GM18870 (cell line): Measurements from ENCODE around the gene SYT3.
"Not testable (repeated sequence)": the region's sequence is repeated elsewhere in the genome, so short reads cannot be mapped to it uniquely, and the experiment has no call there.

Experiments used
- ATAC-seq: cut with Tn5 transposase; IDR thresholded peaks from one replicate; pipeline ENCODE4 v1.9.1; 2021; ENCODE audit warnings: moderate library complexity; ENCODE audit not compliant: unreplicated experiment

The SYT3 gene

GRCh38 chr19:50636317-50637085 is 3.2 kb downstream of the SYT3 start:
- no peak for ATAC-seq

DNA sequence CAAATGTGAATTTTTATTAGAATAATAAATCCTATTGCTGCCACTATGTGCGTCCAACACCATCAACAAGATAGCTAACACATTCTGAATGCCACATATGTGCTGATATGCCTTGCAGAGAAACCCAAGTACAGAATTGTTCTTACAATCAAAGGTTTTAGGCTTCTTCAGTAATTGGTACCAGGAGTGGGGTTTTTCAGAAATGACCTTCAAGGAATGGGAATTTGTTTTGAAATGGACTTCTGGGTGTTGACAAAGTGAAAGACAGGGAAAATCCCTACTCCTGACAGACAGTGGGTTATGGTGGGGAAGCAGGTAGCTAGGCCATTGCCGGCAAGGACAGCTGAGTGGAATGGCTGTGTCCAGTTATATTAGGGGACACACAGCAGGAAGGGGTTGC is 5.7 kb downstream of the SYT3 start:
- ATAC-seq = no peak

DNA sequence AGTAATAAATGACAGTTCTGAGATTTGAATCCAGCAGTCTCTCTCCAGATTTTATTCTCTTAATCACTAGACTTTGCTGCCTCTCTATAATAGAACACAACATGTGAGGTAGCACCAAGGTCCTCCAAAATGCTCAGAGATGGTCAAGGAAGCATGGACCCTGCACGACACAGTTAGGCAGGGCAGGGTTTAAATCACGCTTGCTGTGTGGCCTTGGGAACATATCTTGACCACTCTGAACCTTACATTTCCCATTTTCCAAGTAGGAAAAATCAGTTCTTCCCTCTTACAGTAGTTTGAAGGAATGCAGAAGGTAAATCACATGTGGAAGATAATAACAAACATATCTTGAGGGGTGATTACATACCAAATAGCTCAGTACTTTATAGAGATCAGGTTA is 6.3 kb downstream of the SYT3 start:
- no peak for ATAC-seq

- no peak for ATAC-seq
Measured at GRCh38 chr19:50632151-50632835, 7.4 kb downstream of the SYT3 start.

- no peak for ATAC-seq
Measured at GRCh38 chr19:50629801-50630200, 9.9 kb downstream of the SYT3 start.

DNA sequence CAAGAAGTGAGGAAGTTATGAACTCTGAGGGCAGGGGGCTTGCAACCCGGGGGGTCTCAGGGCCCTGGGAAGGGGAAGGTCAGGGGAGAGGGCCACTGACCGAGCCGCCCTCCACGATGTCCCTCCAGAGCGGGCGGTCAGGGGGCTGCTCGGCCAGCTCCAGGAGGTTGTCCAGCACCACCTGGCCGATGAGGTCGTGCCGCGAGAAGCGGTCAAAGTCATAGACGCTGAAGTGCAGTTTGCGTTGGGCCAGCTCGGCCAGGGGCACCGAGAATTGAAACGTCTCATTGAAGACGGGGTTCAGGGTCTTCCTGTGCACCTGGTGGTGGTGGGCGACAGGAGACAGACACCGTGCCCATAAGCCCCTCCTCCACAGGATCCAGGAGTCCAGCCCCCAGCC is 10.5 kb downstream of the SYT3 start:
- no peak for ATAC-seq

- no peak for ATAC-seq
Measured at GRCh38 chr19:50628551-50628950, 11.1 kb downstream of the SYT3 start.

- ATAC-seq = no peak
Measured at GRCh38 chr19:50628146-50628545, 11.5 kb downstream of the SYT3 start.

- ATAC-seq = no peak
Measured at GRCh38 chr19:50626795-50627194, 12.9 kb downstream of the SYT3 start.

- no peak for ATAC-seq
Measured at GRCh38 chr19:50626011-50626410, 13.7 kb downstream of the SYT3 start.

- ATAC-seq = no peak
Measured at GRCh38 chr19:50624949-50625600, 14.6 kb downstream of the SYT3 start.

- not testable (repeated sequence) for ATAC-seq
Measured at GRCh38 chr19:50620394-50620906, 19.2 kb downstream of the SYT3 start.

DNA sequence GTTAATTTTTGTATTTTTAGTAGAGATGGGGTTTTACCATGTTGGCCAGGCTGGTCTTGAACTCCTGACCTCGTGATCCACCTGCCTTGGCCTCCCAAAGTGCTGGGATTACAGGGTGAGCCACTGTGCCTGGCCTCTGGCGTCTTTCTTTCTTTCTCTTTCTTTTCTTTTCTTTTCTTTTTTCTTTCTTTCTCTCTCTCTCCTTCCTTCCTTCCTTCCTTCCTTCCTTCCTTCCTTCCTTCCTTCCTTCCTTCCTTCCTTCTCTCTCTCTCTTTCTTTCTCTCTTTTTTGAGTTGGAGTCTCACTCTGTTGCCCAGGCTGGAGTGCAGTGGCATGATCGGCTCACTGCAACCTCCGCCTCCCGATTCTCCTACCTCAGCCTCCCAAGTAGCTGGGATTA is 20.5 kb downstream of the SYT3 start:
- not testable (repeated sequence) for ATAC-seq

DNA sequence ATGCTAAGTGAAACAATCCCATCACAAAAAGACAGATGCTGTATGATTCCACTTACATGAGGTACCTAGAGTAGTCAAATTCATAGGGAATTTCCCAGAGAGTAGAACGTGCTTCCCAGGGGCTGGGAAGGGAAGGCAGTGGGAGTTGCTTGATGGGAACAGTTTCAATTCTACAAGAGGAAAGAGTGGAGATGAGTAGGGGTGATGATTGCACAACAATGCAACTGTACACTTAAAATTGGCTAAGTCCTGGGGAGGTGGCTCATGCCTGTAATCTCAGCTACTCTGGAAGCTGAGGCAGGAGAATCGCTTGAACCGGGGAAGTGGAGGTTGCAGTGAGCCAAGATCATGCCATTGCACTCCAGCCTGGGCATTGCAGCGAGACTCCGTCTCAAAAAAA is 21.3 kb downstream of the SYT3 start:
- ATAC-seq = not testable (repeated sequence)

DNA sequence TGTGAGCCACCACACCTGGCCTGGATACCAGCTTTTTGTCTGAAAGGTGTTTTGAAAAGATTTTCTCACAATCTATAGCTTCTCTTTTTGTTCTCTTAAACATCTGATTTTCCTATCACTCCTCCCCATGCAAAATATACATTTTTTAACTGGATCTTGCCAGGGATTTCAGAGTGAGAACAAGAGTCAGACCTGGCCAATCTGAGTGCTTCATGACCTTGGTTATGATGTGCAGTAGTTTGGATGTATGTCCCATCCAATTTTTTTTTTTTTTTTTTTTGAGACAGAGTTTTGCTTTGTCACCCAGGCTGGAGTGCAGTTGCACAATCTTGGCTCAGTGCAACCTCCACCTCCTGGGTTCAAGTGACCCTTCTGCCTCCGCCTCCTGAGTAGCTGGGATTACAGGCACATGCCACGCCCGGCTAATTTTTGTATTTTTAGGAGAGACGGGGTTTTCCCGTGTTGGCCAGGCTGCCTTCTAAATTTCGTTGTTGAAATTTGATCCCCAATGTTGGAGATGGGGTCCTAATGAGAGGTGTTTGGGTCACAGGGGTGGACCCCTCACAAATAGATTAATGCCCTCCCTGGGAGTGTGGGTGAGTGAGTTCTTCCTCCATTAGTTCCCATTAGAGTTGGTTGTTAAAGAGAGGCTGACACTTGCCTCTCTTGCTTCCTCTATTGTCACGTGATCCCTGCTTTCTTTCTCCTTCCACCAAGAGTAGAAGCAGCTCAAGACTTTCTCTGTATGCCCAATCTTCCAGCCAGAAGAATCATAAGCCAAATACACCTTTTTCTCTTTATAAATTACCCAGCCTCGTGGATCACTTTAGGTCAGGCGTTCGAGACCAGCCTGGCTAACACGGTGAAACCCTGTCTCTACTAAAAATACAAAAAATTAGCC is 26.9 kb downstream of the SYT3 start:
- ATAC-seq = not testable (repeated sequence)

GRCh38 chr19:50607874-50608785 is 31.6 kb downstream of the SYT3 start:
- ATAC-seq = no peak

GRCh38 chr19:50607388-50607787 is 32.3 kb downstream of the SYT3 start:
- no peak for ATAC-seq

DNA sequence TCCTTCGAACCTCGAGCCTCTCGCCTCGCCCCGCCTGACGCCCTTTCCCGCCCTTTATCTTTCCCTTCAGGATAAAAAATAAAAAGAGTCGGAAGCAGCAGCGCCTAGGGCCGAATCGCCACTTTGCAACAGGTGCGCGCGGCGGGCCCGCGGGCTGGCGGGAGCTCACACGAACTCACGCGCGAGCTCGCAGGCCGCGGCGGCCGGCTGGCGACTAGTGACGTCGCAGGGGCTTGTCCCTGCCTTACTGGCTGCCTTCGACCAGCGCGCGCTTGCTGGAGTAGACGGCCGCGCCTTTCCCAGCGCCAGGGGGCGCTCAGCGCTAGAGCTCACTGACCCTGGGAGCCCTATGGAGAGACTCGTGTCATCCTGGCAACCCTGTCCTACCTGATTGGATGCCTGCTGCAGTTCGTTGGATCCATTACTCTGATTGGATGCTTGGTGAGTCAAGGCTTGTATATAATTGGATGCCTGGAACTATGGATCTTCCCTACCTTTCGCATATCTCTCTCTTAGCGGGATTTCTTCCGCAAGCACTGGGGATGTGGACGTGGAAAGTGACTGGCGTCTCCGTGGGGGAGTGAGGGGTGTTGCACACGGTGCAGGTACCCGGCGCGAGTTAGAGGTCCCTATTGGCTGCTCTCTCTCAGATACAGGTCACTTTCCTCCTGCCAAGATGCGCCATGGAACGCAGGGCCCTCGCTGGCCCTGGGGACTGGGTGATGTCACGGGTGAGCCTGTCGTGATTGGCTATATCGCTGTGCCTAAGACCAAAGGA is 33.4 kb downstream of the SYT3 start:
- not testable (repeated sequence) for ATAC-seq
